ENCODE data around the gene LGR5. TPM values are rescaled to one million over a fixed set of nuclear protein-coding genes. Genes with fewer than 3 reads are reported as not detected.

The LGR5 gene
- total RNA-seq, 2 experiments from 2014 or later, result not detected

DNA sequence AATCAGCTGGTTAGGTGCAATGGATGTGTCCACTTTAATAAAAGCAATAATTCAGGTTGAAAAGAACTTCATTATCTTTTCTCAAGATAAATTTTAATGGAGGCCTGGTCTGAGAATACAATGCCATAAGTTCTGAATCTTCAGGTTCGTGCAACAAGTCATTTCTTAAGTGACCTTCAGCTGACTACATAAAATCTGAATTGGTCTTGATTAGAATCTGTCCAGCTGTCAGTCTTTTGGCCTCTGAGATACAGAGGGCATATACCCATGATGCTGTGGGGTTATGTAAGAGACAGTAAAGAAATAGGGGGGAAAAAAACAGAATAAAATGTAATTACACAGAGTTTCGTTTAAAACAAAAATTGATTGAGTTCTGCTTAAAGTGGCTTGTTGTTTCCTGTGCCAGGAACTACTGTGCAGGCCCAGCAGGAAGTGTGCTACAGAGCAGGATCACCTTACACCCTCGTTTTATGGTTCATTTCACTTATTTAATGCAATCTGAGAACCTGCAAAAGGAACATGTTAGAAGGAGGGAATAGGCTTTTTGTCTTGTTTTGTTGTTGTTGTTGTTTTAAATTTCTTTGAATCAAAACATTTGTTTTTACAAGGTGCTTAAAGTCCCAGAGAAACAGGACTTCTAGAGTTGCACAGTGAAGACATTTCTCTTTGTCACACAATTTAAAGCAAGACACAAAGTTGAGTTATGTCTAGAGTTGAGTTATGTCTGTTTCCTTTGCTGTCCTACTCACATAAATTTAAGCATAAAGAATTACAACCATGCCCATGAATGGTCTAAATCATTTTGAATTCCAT lies 64.2 kb downstream of the LGR5 start:
- intact Hi-C loops (cut with DNase I, micrococcal nuclease), result no loop called here
- Mint-ChIP-seq H3K9me3 (no peaks in the 10 kb centered on the region), H3K4me1 (ENCODE audit: low read depth) (peaks cover 14% of the 10 kb centered on the region), H3K27ac (peak overlapping the region; percentile 68), H3K36me3 (ENCODE audit: low read depth) (no peaks in the 10 kb centered on the region), H3K4me3 (peak overlapping the region; percentile 0), H3K27me3 (no peaks in the 10 kb centered on the region)
- no peaks in the 10 kb centered on the region for H3K4me1 ChIP-seq (ENCODE audit: insufficient read depth, low read length)
- no peak overlapping the region for H3K4me3 ChIP-seq (ENCODE audit: low read length)
- H3K9me3 ChIP-seq (ENCODE audit: control insufficient read depth in 1 of 2, insufficient read depth in 1 of 2, low read length in 2 of 2), result no peaks in the 10 kb centered on the region
- H3K27ac ChIP-seq (ENCODE audit: low read depth in 1 of 2, low read length in 2 of 2), result no peak overlapping the region
- ChIA-PET POLR2A (no interaction called here), CTCF (no interaction called here)
- DNase-seq (peak in 5 of 14 experiments; percentile 0 to 7 (median 3)), ATAC-seq (ENCODE audit: poor library complexity) (no peak)
- H3K36me3 ChIP-seq (ENCODE audit: insufficient read depth, low read length), result no peaks in the 10 kb centered on the region
- no peaks in the 10 kb centered on the region for H3K27me3 ChIP-seq (ENCODE audit: control insufficient read depth in 1 of 2, insufficient read depth in 2 of 2, low read length in 2 of 2)
- TF ChIP-seq, protein P1, sequence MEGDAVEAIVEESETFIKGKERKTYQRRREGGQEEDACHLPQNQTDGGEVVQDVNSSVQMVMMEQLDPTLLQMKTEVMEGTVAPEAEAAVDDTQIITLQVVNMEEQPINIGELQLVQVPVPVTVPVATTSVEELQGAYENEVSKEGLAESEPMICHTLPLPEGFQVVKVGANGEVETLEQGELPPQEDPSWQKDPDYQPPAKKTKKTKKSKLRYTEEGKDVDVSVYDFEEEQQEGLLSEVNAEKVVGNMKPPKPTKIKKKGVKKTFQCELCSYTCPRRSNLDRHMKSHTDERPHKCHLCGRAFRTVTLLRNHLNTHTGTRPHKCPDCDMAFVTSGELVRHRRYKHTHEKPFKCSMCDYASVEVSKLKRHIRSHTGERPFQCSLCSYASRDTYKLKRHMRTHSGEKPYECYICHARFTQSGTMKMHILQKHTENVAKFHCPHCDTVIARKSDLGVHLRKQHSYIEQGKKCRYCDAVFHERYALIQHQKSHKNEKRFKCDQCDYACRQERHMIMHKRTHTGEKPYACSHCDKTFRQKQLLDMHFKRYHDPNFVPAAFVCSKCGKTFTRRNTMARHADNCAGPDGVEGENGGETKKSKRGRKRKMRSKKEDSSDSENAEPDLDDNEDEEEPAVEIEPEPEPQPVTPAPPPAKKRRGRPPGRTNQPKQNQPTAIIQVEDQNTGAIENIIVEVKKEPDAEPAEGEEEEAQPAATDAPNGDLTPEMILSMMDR (IDR thresholded peaks at IDR 0.05), result no peak

DNA sequence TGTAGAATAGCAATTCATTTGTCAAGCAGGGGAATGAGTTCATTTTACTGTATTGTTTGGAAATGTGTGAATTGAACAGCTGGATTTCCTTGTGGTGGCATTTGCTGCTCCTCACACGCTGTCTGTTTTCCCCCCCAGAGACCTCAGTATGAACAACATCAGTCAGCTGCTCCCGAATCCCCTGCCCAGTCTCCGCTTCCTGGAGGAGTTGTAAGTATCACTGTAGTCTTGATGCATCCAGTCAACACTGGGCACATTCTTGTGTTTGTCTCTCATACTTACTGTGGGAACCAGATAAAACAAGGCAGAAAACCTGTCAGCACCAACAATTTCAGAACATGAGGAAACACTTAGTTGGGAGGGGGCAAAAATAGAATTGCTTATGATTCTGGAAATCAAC lies 64.9 kb downstream of the LGR5 start:
- H3K4me3 ChIP-seq (ENCODE audit: low read length), result no peak overlapping the region
- DNase-seq (no peak), ATAC-seq (ENCODE audit: poor library complexity) (no peak)
- H3K36me3 ChIP-seq (ENCODE audit: insufficient read depth, low read length), result no peaks in the 10 kb centered on the region
- H3K9me3 ChIP-seq (ENCODE audit: control insufficient read depth in 1 of 2, insufficient read depth in 1 of 2, low read length in 2 of 2), result no peaks in the 10 kb centered on the region
- intact Hi-C loops (cut with DNase I, micrococcal nuclease), result no loop called here
- no peaks in the 10 kb centered on the region for H3K4me1 ChIP-seq (ENCODE audit: insufficient read depth, low read length)
- CTCF ChIA-PET, result interaction anchor here (1.0 kb wide), 1 partner anchor 30 kb away, joined by 3 read pairs; no protein-coding TSS in a partner anchor
- H3K4me3 Mint-ChIP-seq, result no peak overlapping the region
- POLR2A ChIA-PET, result interaction anchor here (0.6 kb wide), 1 partner anchor 1545 kb away, joined by 3 read pairs; no protein-coding TSS in a partner anchor
- H3K27me3 ChIP-seq (ENCODE audit: control insufficient read depth in 1 of 2, insufficient read depth in 2 of 2, low read length in 2 of 2), result no peaks in the 10 kb centered on the region
- H3K36me3 Mint-ChIP-seq (ENCODE audit: low read depth), result no peaks in the 10 kb centered on the region
- TF ChIP-seq, protein P1 (IDR thresholded peaks at IDR 0.05), result no peak
- no peak overlapping the region for H3K27ac ChIP-seq (ENCODE audit: low read depth in 1 of 2, low read length in 2 of 2)
- no peaks in the 10 kb centered on the region for H3K9me3 Mint-ChIP-seq
- peaks cover 14% of the 10 kb centered on the region for H3K4me1 Mint-ChIP-seq (ENCODE audit: low read depth)
- no peak overlapping the region for H3K27ac Mint-ChIP-seq
- no peaks in the 10 kb centered on the region for H3K27me3 Mint-ChIP-seq

DNA sequence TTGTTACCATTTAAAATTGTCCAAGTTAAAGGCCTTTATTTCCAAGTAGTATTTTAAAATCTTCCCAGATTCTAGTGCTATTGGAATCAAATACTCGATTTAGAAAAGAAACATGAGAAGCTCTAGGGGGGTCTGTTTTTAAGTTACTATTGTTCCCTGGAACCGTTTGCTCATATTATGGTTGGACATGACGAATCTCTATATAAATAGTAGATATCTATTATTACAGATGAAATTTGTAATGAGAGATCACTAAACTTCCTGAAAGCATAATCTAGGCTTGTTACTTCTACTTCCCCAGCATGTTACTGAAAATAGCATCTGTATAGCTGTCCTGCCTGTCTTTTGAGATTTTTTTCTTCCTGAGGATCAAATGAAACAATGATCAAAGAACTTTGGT lies 70.1 kb downstream of the LGR5 start:
- TF ChIP-seq, protein P1 (IDR thresholded peaks at IDR 0.05), result no peak
- DNase-seq (no peak), ATAC-seq (ENCODE audit: poor library complexity) (no peak)
- Histone ChIP-seq H3K27ac (ENCODE audit: low read depth in 1 of 2, low read length in 2 of 2) (no peak overlapping the region), H3K36me3 (ENCODE audit: insufficient read depth, low read length) (no peaks in the 10 kb centered on the region), H3K9me3 (ENCODE audit: control insufficient read depth in 1 of 2, insufficient read depth in 1 of 2, low read length in 2 of 2) (no peaks in the 10 kb centered on the region), H3K4me1 (ENCODE audit: insufficient read depth, low read length) (no peaks in the 10 kb centered on the region), H3K4me3 (ENCODE audit: low read length) (no peak overlapping the region), H3K27me3 (ENCODE audit: control insufficient read depth in 1 of 2, insufficient read depth in 2 of 2, low read length in 2 of 2) (no peaks in the 10 kb centered on the region)
- CTCF ChIA-PET, result interaction anchor here (1.3 kb wide), 1 partner anchor 8 kb away, joined by 3 read pairs; no protein-coding TSS in a partner anchor
- intact Hi-C loops (cut with DNase I, micrococcal nuclease), result no loop called here
- Mint-ChIP-seq H3K27me3 (peaks cover 14% of the 10 kb centered on the region), H3K4me1 (ENCODE audit: low read depth) (peaks cover under 1% of the 10 kb centered on the region), H3K36me3 (ENCODE audit: low read depth) (no peaks in the 10 kb centered on the region), H3K4me3 (no peak overlapping the region), H3K27ac (no peak overlapping the region), H3K9me3 (no peaks in the 10 kb centered on the region)
- POLR2A ChIA-PET, result no interaction called here

Data from CD4-positive, alpha-beta T cell (primary cell).